Pulmonary artery endothelial cell (primary cell): ENCODE results near the gene ARHGEF2. TPM values are rescaled to one million over a fixed set of nuclear protein-coding genes. Genes with fewer than 3 reads are reported as not detected.

Source experiments
- DNase-seq: peaks from one replicate; pipeline ENCODE4 v3.0.0-alpha.2; 2011; ENCODE audit warnings: low read depth, low spot score
- total RNA-seq: library from RNA; depleted of rRNA; stranded (reverse); fragments of >200 nt; gene quantifications from 2 replicates; pipeline ENCODE4 v1.2.3, GENCODE V29; 2014

ARHGEF2 gene
- total RNA-seq, 1 donor from 2014 or later, result 71.3 TPM

- DNase-seq, result no peak
Observed at GRCh38 chr1:155912056-155912536, 66.3 kb downstream of the ARHGEF2 start.

- peak; percentile 37 for DNase-seq
Observed at GRCh38 chr1:155911156-155912055, 66.9 kb downstream of the ARHGEF2 start, which contains the start of gene RIT1. TSS of gene RIT1 (minus strand) at chr1:155911349. CDS start at chr1:155910761, 588 bp downstream.

GRCh38 chr1:155910621-155911121 is 67.7 kb downstream of the ARHGEF2 start:
- DNase-seq, result no peak

- no peak for DNase-seq
Observed at GRCh38 chr1:155909894-155910293, 68.5 kb downstream of the ARHGEF2 start.

- DNase-seq, result no peak
Observed at GRCh38 chr1:155904261-155904660, 74.1 kb downstream of the ARHGEF2 start.

- DNase-seq, result no peak
Observed at GRCh38 chr1:155900161-155900560, 78.2 kb downstream of the ARHGEF2 start.

- DNase-seq, result no peak
Observed at GRCh38 chr1:155899683-155900082, 78.7 kb downstream of the ARHGEF2 start.

GRCh38 chr1:155898888-155899287 is 79.5 kb downstream of the ARHGEF2 start:
- DNase-seq, result no peak

GRCh38 chr1:155897746-155898145 is 80.6 kb downstream of the ARHGEF2 start:
- DNase-seq, result no peak

Other genes with a start within 250 kb of the ARHGEF2 start
- 21.6 and 27.0 TPM in 2 replicates for gene GON4L, start 121.3 kb downstream of the ARHGEF2 start, total RNA-seq
- 33.0 and 53.4 TPM in 2 replicates for gene SYT11, start 119.0 kb downstream of the ARHGEF2 start, total RNA-seq
- gene RIT1, start 67.2 kb downstream of the ARHGEF2 start, total RNA-seq, result 37.7 and 49.3 TPM in 2 replicates
- gene KHDC4, start 44.1 kb downstream of the ARHGEF2 start, total RNA-seq, result 23.7 and 35.6 TPM in 2 replicates
- 0.14 TPM in 1 of 2 replicates, not detected in the other for gene RXFP4, start 36.9 kb downstream of the ARHGEF2 start, total RNA-seq
- gene SSR2, start 42.4 kb upstream of the ARHGEF2 start, total RNA-seq, result 427 and 499 TPM in 2 replicates
- gene UBQLN4, start 75.3 kb upstream of the ARHGEF2 start, total RNA-seq, result 16.2 and 20.6 TPM in 2 replicates
- gene LAMTOR2, start 76.2 kb upstream of the ARHGEF2 start, total RNA-seq, result 72.6 and 92.1 TPM in 2 replicates
- not detected in 2 replicates for gene RAB25, start 82.6 kb upstream of the ARHGEF2 start, total RNA-seq
- 5.0 and 6.5 TPM in 2 replicates for gene MEX3A, start 103.9 kb upstream of the ARHGEF2 start, total RNA-seq
- gene LMNA, start 136.2 kb upstream of the ARHGEF2 start, total RNA-seq, result 942 and 1,011 TPM in 2 replicates
- gene SEMA4A, start 175.0 kb upstream of the ARHGEF2 start, total RNA-seq, result 0.42 and 0.59 TPM in 2 replicates
- 12.8 and 15.0 TPM in 2 replicates for gene SLC25A44, start 215.6 kb upstream of the ARHGEF2 start, total RNA-seq
- 48.9 and 54.3 TPM in 2 replicates for gene PMF1, start 234.5 kb upstream of the ARHGEF2 start, total RNA-seq